ENCODE measurements around the gene AIRE.

DNA sequence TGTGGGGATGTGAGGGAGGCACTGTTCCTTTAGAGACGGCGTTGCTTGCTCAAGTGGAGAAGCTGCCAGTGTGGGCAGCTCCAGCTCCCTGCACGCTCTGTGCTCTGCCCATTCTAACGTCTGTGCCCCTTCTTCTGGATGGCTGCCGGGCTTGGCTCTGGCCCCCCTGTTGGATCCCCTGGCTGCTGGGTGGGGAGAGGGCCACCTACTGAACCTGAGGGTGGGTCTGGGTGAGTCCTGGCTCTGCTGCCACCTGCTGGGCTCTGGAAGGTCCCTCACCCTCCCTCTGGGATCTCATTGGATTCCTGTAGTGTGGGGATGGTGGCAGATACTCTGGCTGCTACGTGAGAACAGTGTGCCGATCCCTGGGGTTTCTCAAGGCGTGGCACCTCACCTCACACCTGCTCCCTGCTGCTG is 19.2 kb downstream of the AIRE start:
- no peak for TF ChIP-seq ELF4 (CRISPR knock-in tag; IDR thresholded peaks at IDR 0.05; ENCODE audit: low read depth)
- TF ChIP-seq TEAD4 (CRISPR knock-in tag; IDR thresholded peaks at IDR 0.05): no peak
- TF ChIP-seq IRF2 (CRISPR knock-in tag; IDR thresholded peaks at IDR 0.05; ENCODE audit: borderline replicate concordance, low read depth): no peak
- TF ChIP-seq, protein P1, sequence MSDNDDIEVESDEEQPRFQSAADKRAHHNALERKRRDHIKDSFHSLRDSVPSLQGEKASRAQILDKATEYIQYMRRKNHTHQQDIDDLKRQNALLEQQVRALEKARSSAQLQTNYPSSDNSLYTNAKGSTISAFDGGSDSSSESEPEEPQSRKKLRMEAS (CRISPR knock-in tag; IDR thresholded peaks at IDR 0.05): no peak
- TF ChIP-seq, protein P2, sequence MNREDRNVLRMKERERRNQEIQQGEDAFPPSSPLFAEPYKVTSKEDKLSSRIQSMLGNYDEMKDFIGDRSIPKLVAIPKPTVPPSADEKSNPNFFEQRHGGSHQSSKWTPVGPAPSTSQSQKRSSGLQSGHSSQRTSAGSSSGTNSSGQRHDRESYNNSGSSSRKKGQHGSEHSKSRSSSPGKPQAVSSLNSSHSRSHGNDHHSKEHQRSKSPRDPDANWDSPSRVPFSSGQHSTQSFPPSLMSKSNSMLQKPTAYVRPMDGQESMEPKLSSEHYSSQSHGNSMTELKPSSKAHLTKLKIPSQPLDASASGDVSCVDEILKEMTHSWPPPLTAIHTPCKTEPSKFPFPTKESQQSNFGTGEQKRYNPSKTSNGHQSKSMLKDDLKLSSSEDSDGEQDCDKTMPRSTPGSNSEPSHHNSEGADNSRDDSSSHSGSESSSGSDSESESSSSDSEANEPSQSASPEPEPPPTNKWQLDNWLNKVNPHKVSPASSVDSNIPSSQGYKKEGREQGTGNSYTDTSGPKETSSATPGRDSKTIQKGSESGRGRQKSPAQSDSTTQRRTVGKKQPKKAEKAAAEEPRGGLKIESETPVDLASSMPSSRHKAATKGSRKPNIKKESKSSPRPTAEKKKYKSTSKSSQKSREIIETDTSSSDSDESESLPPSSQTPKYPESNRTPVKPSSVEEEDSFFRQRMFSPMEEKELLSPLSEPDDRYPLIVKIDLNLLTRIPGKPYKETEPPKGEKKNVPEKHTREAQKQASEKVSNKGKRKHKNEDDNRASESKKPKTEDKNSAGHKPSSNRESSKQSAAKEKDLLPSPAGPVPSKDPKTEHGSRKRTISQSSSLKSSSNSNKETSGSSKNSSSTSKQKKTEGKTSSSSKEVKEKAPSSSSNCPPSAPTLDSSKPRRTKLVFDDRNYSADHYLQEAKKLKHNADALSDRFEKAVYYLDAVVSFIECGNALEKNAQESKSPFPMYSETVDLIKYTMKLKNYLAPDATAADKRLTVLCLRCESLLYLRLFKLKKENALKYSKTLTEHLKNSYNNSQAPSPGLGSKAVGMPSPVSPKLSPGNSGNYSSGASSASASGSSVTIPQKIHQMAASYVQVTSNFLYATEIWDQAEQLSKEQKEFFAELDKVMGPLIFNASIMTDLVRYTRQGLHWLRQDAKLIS (CRISPR knock-in tag; IDR thresholded peaks at IDR 0.05; ENCODE audit: borderline replicate concordance): no peak
- TF ChIP-seq, protein P3, sequence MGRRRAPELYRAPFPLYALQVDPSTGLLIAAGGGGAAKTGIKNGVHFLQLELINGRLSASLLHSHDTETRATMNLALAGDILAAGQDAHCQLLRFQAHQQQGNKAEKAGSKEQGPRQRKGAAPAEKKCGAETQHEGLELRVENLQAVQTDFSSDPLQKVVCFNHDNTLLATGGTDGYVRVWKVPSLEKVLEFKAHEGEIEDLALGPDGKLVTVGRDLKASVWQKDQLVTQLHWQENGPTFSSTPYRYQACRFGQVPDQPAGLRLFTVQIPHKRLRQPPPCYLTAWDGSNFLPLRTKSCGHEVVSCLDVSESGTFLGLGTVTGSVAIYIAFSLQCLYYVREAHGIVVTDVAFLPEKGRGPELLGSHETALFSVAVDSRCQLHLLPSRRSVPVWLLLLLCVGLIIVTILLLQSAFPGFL (CRISPR knock-in tag; IDR thresholded peaks at IDR 0.05; ENCODE audit: borderline replicate concordance): no peak
